ENCODE measurements around the gene SPG7.

SPG7 gene

DNA sequence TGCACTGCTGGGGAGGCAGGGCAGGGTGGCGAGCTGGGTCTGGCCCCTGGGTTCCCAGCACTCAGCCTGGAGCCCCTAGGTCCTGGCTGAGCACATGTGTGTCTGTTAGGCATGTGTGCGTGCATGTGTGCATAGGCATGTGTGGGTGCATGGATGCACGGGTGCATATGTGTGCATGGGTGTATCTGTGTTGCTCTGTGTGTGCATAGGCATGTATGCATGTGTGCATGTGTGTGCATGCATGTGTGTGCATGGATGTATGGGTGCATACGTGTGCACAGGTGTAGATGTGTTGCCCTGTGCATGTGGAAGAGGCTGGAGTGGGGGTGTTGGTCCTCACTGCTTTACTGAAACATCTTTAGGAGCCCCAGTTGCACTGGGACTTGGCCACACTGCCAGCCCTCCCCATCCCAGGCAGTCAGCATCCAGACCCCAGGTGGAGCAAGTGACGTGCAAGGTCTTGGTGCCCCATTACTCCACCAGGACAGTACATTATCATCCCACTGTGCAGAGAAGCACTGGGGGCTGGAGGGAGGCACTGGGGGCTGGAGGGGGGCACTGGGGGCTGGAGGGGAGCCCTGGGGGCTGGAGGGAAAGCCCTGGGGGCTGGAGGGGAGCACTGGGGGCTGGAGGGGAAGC is 94.9 kb downstream of the SPG7 start:
- TF ChIP-seq, protein P1, sequence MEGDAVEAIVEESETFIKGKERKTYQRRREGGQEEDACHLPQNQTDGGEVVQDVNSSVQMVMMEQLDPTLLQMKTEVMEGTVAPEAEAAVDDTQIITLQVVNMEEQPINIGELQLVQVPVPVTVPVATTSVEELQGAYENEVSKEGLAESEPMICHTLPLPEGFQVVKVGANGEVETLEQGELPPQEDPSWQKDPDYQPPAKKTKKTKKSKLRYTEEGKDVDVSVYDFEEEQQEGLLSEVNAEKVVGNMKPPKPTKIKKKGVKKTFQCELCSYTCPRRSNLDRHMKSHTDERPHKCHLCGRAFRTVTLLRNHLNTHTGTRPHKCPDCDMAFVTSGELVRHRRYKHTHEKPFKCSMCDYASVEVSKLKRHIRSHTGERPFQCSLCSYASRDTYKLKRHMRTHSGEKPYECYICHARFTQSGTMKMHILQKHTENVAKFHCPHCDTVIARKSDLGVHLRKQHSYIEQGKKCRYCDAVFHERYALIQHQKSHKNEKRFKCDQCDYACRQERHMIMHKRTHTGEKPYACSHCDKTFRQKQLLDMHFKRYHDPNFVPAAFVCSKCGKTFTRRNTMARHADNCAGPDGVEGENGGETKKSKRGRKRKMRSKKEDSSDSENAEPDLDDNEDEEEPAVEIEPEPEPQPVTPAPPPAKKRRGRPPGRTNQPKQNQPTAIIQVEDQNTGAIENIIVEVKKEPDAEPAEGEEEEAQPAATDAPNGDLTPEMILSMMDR (IDR thresholded peaks at IDR 0.05; ENCODE audit: insufficient read depth, low read depth, low read length, missing control alignments): no peak
- no peak for DNase-seq (ENCODE audit: low read depth)
- no peak overlapping the region for H3K4me3 ChIP-seq (ENCODE audit: low read depth, low read length)

- TF ChIP-seq, protein P1 (IDR thresholded peaks at IDR 0.05; ENCODE audit: insufficient read depth, low read depth, low read length, missing control alignments): no peak
- H3K4me3 ChIP-seq (ENCODE audit: low read depth, low read length): no peak overlapping the region
- no peak for DNase-seq (ENCODE audit: low read depth)
These were observed 96.6 kb downstream of the SPG7 start for GRCh38 chr16:89604764-89605163.

DNA sequence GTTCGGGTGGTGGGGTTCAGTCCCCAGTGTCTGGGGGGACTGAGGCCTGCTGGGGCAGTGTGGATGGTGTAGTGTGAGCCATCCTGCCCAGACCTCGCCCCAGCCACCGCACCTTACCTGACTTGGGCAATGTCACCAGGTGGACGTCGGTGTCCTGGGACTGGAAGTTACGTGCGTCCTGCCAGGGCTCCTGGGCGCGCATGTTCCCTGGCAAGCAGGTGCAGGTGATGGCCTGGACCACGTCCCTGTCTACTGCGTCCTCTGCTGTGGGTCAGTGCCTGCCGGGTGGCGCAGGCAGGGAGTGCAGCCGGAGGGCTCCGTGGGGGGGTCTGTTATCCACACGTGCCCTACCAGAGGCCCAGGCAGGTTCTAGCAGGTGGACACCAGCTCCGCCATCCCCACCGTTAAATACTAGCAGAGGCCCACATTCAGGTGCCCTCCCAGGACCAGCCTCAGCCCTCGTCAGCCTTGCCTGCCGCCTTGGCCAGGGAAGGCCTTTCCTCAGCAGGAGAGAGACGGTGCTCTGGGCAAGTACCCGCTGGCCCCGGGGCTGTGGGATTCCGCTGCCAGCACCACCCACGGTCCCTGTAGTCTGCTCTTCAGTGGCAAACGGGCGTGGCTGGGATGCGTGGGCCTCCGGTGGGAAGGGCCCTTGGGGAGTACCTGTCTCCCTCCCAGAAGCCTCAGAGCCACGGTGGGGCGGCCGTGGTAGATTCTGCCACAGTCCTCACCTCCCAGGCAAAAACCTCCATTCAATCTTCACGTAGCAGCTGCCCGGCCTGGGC is 97.2 kb downstream of the SPG7 start:
- no peak for DNase-seq (ENCODE audit: low read depth)
- TF ChIP-seq, protein P1 (IDR thresholded peaks at IDR 0.05; ENCODE audit: insufficient read depth, low read depth, low read length, missing control alignments): no peak

DNA sequence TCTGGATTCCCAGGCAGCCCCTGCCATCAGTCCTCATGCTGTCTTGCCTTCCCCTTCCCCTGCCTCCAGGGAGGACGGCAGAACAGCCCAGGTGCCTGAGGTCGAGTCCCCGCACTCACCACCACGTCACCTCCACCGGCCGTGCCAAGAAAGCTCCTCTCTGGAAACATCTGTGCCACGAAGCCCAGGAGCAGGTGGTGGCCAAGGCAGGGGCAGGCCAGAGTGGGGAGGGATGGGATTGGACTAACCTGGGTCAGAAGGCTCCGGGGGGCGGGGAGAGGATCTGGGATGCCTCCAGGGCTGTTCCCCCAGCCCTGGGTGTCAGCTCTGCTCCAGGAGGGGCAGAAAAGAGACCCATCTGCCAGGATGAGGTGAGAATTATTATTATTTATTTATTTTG is 97.8 kb downstream of the SPG7 start:
- no peak overlapping the region for H3K4me3 ChIP-seq (ENCODE audit: low read depth, low read length)
- TF ChIP-seq, protein P1 (IDR thresholded peaks at IDR 0.05; ENCODE audit: insufficient read depth, low read depth, low read length, missing control alignments): no peak
- no peak for DNase-seq (ENCODE audit: low read depth)

More for the DNA sequence above, 97.2 kb downstream of the SPG7 start:
- H3K4me3 ChIP-seq (ENCODE audit: low read depth, low read length): no peak overlapping the region

All from GM12865 (cell line).